ENCODE data around the gene DDOST.
A peak's percentile ranks its signal among the peaks of the same experiment; 100 is the strongest.

Gene DDOST

DNA sequence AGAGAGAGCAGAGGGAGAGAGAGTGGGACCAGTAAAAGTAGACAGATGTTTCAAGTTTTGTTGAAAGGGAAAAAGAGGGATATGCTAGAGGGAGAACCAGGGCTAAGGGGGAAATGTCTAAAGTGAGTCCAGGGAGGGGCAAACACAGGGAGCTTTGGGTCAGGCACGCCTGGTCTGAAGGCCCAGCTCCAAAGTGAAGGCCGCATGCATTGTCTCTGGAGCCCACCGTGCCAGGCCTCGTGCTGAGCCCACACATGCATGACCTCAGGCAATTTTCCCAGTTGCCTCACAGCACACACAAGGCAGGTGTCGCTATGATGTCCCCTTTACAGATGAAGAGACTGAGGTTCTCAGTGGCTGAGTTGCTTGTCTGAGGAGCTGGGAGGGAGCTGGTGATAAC is 40.7 kb upstream of the DDOST start:
- no peak for DNase-seq
- H3K36me3 ChIP-seq, result no peaks in the 10 kb centered on the region
- H3K27ac ChIP-seq, result no peak overlapping the region
- H3K9me3 ChIP-seq (ENCODE audit: severe bottlenecking), result no peaks in the 10 kb centered on the region
- no peaks in the 10 kb centered on the region for H3K27me3 ChIP-seq (ENCODE audit: insufficient read depth, low read depth, severe bottlenecking)
- H3K4me3 ChIP-seq (ENCODE audit: low read depth, low read length), result no peak overlapping the region
- TF ChIP-seq CTCF (IDR thresholded peaks at IDR 0.05; ENCODE audit: low read depth, low read length), result no peak

- no peak overlapping the region for H3K4me3 ChIP-seq (ENCODE audit: low read depth, low read length)
- no peak overlapping the region for H3K27ac ChIP-seq
- no peak for DNase-seq
- H3K36me3 ChIP-seq, result no peaks in the 10 kb centered on the region
- TF ChIP-seq CTCF (IDR thresholded peaks at IDR 0.05; ENCODE audit: low read depth, low read length), result no peak
- H3K27me3 ChIP-seq (ENCODE audit: insufficient read depth, low read depth, severe bottlenecking), result no peaks in the 10 kb centered on the region
- no peaks in the 10 kb centered on the region for H3K9me3 ChIP-seq (ENCODE audit: severe bottlenecking)
Observed at GRCh38 chr1:20701446-20701845, 40.3 kb upstream of the DDOST start.

GRCh38 chr1:20700636-20701215 is 39.6 kb upstream of the DDOST start:
- H3K9me3 ChIP-seq (ENCODE audit: severe bottlenecking), result no peaks in the 10 kb centered on the region
- no peak overlapping the region for H3K27ac ChIP-seq
- no peak for DNase-seq
- H3K4me3 ChIP-seq (ENCODE audit: low read depth, low read length), result no peak overlapping the region
- H3K27me3 ChIP-seq (ENCODE audit: insufficient read depth, low read depth, severe bottlenecking), result no peaks in the 10 kb centered on the region
- no peaks in the 10 kb centered on the region for H3K36me3 ChIP-seq
- TF ChIP-seq CTCF (IDR thresholded peaks at IDR 0.05; ENCODE audit: low read depth, low read length), result no peak

DNA sequence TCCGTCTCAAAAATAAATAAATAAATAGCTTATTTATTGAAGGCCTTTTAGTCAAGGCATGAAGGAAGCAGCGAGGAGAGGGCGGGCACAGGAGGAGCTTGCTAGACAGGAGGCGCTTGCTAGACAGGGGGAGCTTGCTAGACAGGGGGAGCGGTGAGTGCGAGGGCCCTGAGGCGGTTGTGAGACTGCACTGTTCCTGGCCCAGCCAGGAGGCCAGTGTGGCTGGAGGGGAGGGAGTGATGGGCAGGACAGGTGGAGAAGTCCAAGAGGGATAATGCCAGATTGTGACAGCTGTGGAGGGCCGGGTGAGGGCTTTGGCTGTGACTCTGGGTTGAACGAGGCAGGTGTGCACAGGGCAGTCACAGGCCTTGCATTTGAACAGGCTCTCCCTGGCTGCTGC is 38.4 kb upstream of the DDOST start:
- Histone ChIP-seq H3K27ac (no peak overlapping the region), H3K9me3 (ENCODE audit: severe bottlenecking) (no peaks in the 10 kb centered on the region)
- TF ChIP-seq CTCF (IDR thresholded peaks at IDR 0.05; ENCODE audit: low read depth, low read length), result no peak

DNA sequence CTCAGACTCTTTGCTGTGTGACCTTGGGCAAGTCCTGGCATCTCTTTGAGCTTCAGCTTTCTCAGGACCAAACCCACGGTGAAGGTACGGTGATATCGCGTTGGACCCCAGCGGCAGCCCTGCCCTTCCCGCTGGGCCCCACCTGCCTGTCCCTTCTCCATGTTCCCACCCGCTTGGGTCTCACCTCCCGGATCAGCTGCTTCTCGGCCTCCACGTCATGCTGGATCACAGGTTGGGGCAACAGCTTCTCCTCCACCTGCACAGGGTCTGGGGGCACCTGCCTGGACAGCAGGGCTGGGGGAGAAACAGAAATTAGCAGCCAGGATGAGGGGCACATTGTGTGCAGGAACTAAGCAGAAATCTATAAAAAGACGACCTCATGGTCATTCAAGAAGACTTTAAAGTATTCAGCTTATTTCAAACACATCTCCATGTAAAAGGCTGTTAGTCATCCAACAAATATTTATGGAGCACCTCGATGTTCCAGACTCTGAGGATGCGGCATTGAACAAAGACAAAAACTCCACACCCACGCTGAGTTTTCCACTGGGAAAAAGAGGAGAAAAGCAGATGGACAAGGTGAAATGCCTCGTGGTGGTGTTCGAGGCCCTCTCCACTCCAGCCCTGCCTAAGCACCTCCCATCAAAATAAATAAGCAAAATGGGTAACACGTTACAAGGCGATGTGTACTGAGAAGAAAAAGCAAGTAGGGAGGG is 37.2 kb upstream of the DDOST start:
- TF ChIP-seq CTCF (IDR thresholded peaks at IDR 0.05; ENCODE audit: low read depth, low read length), result no peak
- no peak for DNase-seq
- H3K4me3 ChIP-seq (ENCODE audit: low read depth, low read length), result no peak overlapping the region

More for the DNA sequence above, 38.4 kb upstream of the DDOST start:
- Histone ChIP-seq H3K4me3 (ENCODE audit: low read depth, low read length) (no peak overlapping the region), H3K36me3 (no peaks in the 10 kb centered on the region), H3K27me3 (ENCODE audit: insufficient read depth, low read depth, severe bottlenecking) (no peaks in the 10 kb centered on the region)
- DNase-seq, result peak; percentile 31

More for the DNA sequence above, 37.2 kb upstream of the DDOST start:
- Histone ChIP-seq H3K27ac (no peak overlapping the region), H3K27me3 (ENCODE audit: insufficient read depth, low read depth, severe bottlenecking) (no peaks in the 10 kb centered on the region), H3K36me3 (no peaks in the 10 kb centered on the region), H3K9me3 (ENCODE audit: severe bottlenecking) (no peaks in the 10 kb centered on the region)

Data from WERI-Rb-1 (cell line).